ENCODE data around the gene GALNT10. TPM values are rescaled to one million over a fixed set of nuclear protein-coding genes. Genes with fewer than 3 reads are reported as not detected.

GALNT10 gene
- total and polyA plus RNA-seq, 9 of the 15 experiments (the other 6 are each of a cell fraction or from before 2014, with no cell fraction given) = 4.6 to 37.1 (median 13.3) TPM

- H3K79me2 ChIP-seq (ENCODE audit: control insufficient read depth, insufficient read depth, low read length) = no peaks in the 10 kb centered on the region
- peaks cover 0 to 2% of the 10 kb centered on the region in 2 experiments; a peak in 2 of 5 replicates for H3K4me1 ChIP-seq (replicated peaks in 1 of 2; ENCODE audit: control insufficient read depth in 2 of 2, insufficient read depth in 2 of 2, low read length in 2 of 2)
- no peak overlapping the region for H3K9ac ChIP-seq (ENCODE audit: insufficient read depth in 1 of 2, low read depth in 2 of 2, low read length in 2 of 2)
- in situ Hi-C loops (cut with MboI) = no loop called here
- no peaks in the 10 kb centered on the region for H4K20me1 ChIP-seq (replicated peaks; ENCODE audit: control insufficient read depth, insufficient read depth, low read length)
- intact Hi-C loops (cut with micrococcal nuclease) = no loop called here
- ATAC-seq (no peak), FAIRE-seq (no peak), DNase-seq (ENCODE audit: extremely low read depth in 1 of 4, low spot score in 3 of 4) (no peak)
- H3K9me3 ChIP-seq (replicated peaks; ENCODE audit: control insufficient read depth, insufficient read depth, low read depth, low read length) = no peaks in the 10 kb centered on the region
- H3K9me1 ChIP-seq (ENCODE audit: control insufficient read depth, insufficient read depth, low read length) = no peaks in the 10 kb centered on the region
- no peak overlapping the region for H3K4me3 ChIP-seq
- TF ChIP-seq ETV1 (tag; conservative IDR thresholded peaks at IDR 0.05; ENCODE audit: low read depth) (no peak), ZNF586 (CRISPR knock-in tag; conservative IDR thresholded peaks at IDR 0.05) (no peak), ZNF408 (CRISPR knock-in tag; IDR thresholded peaks at IDR 0.05; ENCODE audit: low read depth) (no peak), ZNF184 (CRISPR knock-in tag; IDR thresholded peaks at IDR 0.05) (no peak), ZBTB49 (CRISPR knock-in tag; IDR thresholded peaks at IDR 0.05; ENCODE audit: borderline replicate concordance) (no peak), MLLT1 (IDR thresholded peaks at IDR 0.05) (no peak), DMBX1 (CRISPR knock-in tag; IDR thresholded peaks at IDR 0.05; ENCODE audit: borderline replicate concordance) (no peak), KDM4B (IDR thresholded peaks at IDR 0.05; ENCODE audit: borderline replicate concordance in 2 of 2, low read depth in 1 of 2) (no peak), ETV6 (IDR thresholded peaks at IDR 0.05; ENCODE audit: borderline replicate concordance in 1 of 2, low read depth in 2 of 2, low read length in 1 of 2) (no peak), ETV6 (CRISPR knock-in tag; IDR thresholded peaks at IDR 0.05; ENCODE audit: borderline replicate concordance) (no peak), CTCF (IDR thresholded peaks at IDR 0.05 in 2 of 3, conservative IDR thresholded peaks at IDR 0.05 in 1 of 3; ENCODE audit: insufficient read depth in 2 of 3, low read depth in 1 of 3, low read length in 3 of 3) (no peak), NFE2L1 (tag; IDR thresholded peaks at IDR 0.05; ENCODE audit: borderline replicate concordance, low read depth) (no peak), TGIF2 (CRISPR knock-in tag; IDR thresholded peaks at IDR 0.05) (no peak), ZNF395 (CRISPR knock-in tag; IDR thresholded peaks at IDR 0.05) (no peak), CBFA2T3 (IDR thresholded peaks at IDR 0.05) (no peak)
- 0% methylated on average over 1 of the region's 1 CpG for WGBS (ENCODE audit: insufficient coverage, low coverage, missing lambda C conversion rate)
- H3K4me2 ChIP-seq (ENCODE audit: insufficient read depth, low read length) = no peak overlapping the region
- POLR2A ChIA-PET = no interaction called here
- H3K36me3 ChIP-seq (ENCODE audit: control insufficient read depth, insufficient read depth, low read length) = no peaks in the 10 kb centered on the region
- no peak overlapping the region for H3K27ac ChIP-seq (ENCODE audit: extremely low read depth, low read depth, low read length)
- BruUV-seq (replicated peaks) = no TSS peak
- no peak overlapping the region for H2AFZ ChIP-seq (ENCODE audit: low read depth, low read length)
- CTCF ChIA-PET (ENCODE audit: low intra/inter-chr PET ratio) = no interaction called here
- H3K27me3 ChIP-seq (ENCODE audit: control insufficient read depth in 2 of 2, insufficient read depth in 2 of 2, low read length in 2 of 2) = no peaks in the 10 kb centered on the region
Measured at GRCh38 chr5:154365823-154366222, 175.3 kb downstream of the GALNT10 start.

Data from K562 (cell line).